ENCODE measurements around the gene MED27.

MED27 gene

GRCh38 chr9:131874916-131875670 lies 204.6 kb downstream of the MED27 start:
- no peak for DNase-seq

GRCh38 chr9:131874447-131874846 lies 205.2 kb downstream of the MED27 start:
- DNase-seq: no peak

DNA sequence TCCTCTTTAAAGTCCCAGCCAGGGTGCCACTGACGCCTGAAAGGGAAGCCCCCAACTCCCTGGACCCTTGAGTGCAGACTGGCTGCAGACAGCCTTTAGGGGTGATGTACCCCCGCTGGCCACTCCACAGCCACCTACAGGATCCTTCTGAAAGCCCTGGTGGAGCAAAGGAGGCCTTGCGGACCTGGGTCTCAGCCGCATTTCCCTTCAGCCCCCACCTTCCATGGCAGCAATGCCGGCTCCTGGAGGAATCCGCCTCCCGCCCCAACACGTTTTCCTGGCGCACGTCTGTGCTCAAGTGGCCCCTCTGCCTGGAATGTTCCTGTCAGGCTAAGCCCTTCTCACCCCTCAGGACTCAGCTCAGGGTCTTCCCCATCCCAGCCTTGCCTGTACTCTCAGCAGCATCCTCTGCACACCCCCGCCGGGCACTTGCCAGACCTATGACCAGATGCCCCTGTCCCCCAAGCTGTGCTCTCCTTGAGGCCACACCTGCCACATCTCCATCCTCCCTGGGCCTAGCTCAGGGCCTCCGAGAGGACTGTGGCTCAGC lies 205.7 kb downstream of the MED27 start:
- DNase-seq: no peak

DNA sequence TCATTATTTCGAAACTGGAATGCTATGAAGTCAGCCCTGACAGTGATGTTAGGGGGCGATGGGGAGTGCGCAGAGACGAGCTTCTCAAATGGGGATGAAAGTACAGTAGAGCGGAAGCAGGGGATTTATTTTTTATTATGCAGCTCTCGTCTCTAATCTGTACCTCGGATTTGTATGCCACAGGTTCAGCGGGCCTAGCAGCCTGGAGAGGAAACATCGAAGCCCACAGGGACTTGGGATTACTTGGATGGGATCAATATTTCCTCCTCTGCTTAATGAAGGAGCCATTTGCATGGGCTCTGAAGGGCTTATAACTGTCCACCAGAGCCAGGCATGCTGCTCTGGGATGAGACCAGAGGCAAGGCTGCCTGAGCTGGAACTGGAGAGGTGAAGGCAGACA lies 206.3 kb downstream of the MED27 start:
- DNase-seq: no peak

DNA sequence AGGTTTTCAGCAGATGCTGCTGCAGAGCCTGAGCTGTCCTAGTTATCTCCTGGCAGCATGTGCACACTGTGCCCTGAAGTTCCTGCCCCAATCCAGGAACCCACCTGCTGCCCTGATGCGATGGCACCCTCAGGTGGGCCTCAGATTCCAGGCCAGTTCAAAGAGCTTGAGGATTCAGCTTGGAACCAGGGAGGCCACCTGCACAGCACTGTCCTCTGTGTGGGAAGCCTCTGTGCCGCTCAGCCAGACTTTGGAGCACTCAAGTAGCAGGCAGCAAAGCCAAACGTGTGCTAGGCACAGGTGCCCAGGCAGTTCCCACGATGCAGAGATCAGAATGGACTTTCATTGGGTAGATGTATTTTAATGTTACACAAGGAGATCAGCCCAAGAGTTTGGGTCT lies 207.0 kb downstream of the MED27 start:
- no peak for DNase-seq

GRCh38 chr9:131872006-131872405 lies 207.7 kb downstream of the MED27 start:
- DNase-seq: no peak

DNA sequence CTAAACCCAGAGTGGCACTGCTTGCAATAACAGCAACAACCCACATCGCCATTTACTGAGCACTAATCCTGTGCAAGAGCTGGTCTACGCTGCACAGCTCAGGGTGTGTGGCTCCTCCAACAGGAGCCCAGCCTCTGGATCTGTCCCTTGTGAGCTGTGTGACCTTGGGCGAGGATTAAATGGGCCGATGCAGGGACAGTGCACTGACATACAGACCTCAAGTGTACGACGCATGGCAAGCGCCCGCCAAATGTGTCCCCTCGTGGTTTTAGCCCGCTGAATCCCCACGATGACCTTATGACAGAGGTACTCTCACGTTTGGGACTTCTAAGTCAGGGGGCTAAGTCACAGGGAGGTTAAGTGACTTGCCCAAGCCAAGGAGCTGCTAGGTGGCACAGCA lies 209.5 kb downstream of the MED27 start:
- no peak for DNase-seq

GRCh38 chr9:131869348-131869747 lies 210.3 kb downstream of the MED27 start:
- no peak for DNase-seq

- no peak for DNase-seq
Observed at GRCh38 chr9:131868766-131869165, 210.9 kb downstream of the MED27 start.

- no peak for DNase-seq
Observed at GRCh38 chr9:131867611-131868192, 212.0 kb downstream of the MED27 start.

- DNase-seq: no peak
Observed at GRCh38 chr9:131865446-131866195, 214.0 kb downstream of the MED27 start.

- DNase-seq: no peak
Observed at GRCh38 chr9:131864531-131864930, 215.1 kb downstream of the MED27 start.

DNA sequence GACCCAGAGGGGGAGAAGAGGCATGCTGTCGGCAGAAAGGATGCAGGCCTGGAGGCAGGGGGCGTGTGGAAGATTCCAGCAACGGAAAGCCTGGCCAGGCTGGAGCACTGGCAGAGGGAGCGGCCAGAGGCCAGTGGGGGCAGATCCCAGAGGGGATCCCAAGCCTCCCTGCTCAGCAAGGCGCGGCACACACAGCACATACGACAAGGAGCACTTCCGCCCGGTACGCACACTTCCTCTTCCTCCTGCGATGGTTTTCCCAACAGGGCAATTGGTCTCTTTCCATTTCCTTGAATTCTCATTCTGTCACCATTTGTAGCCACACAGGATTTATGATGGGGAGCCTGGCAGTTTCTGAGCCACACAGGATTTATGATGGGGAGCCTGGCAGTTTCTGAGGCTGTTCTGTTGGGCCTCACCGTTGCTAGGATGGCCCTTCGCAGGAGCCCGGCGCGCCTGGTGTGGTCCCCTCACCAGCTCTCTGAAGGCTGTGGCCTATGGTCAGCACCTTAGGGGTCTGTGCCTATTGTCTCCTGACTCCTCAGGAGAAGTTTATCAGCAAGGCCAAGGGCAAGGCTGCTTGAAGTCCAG lies 216.3 kb downstream of the MED27 start:
- DNase-seq: no peak

DNA sequence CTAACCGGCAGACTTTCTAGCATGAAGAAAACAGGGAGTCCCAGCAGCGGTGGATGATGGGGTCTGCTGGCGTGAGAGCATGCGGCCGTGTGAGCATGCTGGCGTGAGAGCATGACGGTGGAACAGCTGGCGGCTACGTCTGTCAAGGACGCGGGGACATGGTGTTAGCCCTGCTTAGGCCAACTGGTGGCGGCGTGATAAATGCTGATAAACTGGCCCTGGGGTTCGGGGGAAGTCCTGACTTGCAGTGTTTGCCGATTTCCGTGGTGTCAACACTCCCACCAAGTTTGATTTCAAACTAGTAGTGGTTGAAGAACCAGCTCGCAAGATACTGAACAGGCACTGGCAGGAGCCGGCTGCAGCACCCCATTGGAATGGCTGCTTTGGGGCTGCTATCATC lies 217.4 kb downstream of the MED27 start:
- no peak for DNase-seq

GRCh38 chr9:131860430-131860829 lies 219.2 kb downstream of the MED27 start:
- no peak for DNase-seq

GRCh38 chr9:131858147-131858546 lies 221.5 kb downstream of the MED27 start:
- DNase-seq: no peak

GRCh38 chr9:131856105-131856504 lies 223.6 kb downstream of the MED27 start:
- DNase-seq: no peak

GRCh38 chr9:131854896-131855613 lies 224.6 kb downstream of the MED27 start:
- DNase-seq: no peak

GRCh38 chr9:131854334-131854733 lies 225.3 kb downstream of the MED27 start:
- DNase-seq: no peak

GRCh38 chr9:131853434-131853833 lies 226.2 kb downstream of the MED27 start:
- no peak for DNase-seq

DNA sequence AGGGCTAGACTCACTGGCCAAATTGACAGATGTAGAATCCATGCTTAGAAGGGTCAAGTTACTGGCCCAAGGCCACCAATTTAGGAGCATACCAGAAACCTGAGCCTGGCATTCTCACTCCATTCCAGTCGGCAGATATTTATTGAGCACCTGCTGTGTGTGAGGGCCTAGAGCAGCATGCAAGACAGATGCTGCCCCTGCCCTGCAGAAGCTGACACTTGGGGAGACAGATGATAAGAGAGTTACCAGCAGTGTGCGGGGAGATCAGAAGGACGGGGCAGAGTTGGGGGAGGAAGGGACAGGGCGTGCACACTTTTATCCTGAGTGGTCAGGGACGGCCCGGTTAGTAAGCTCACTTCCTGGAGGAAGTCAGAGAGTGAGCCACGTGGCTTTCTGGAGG lies 228.3 kb downstream of the MED27 start:
- DNase-seq: no peak

DNA sequence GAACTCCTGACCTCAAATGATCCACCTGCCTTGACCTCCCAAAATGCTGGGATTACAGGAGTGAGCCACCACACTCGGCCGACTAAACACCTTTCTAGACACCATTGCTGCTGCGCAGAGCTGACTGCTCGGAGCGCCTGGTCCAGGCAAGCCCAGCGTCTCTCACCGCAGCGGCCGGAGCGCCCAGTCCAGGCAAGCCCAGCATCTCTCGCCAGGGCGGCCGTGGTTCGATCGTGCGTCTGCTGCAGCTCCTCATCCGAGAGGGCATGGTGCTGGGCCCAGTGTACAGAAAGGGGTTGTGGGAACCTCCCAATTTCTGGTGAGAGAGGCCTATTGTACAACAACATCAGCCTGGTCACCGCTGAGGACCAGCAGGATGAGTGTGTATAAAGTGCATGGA lies 230.3 kb downstream of the MED27 start:
- no peak for DNase-seq

All from NCI-H1436 treated with DMSO at 0.1 percent for 48 hours (cell line).